GM23248 (cell line): ENCODE data around the gene PTPRN2.

Experiments used
- EZH2 ChIP-seq: fragments of 200-600 bp; sonication (generic); IDR thresholded peaks from 2 replicates; pipeline ENCODE4 v1.6.1; 2018; ENCODE audit warnings: antibody characterized with exemption, mild to moderate bottlenecking; ENCODE audit not compliant: insufficient read depth, poor library complexity, severe bottlenecking
- EZH2phosphoT487 ChIP-seq: fragments of 200-600 bp; sonication (generic); IDR thresholded peaks from 2 replicates; pipeline ENCODE4 v1.6.1; 2018; ENCODE audit warnings: antibody characterized with exemption, moderate library complexity, mild to moderate bottlenecking, low read depth; ENCODE audit not compliant: insufficient read depth

GRCh38 chr7:157962458-157963306 is 624.9 kb downstream of the PTPRN2 start:
- TF ChIP-seq EZH2phosphoT487 (no peak), EZH2 (no peak)
